ENCODE data around the gene DNAJB5.
"Not testable (repeated sequence)": the region's sequence is repeated elsewhere in the genome, so short reads cannot be mapped to it uniquely, and the experiment has no call there.

Gene DNAJB5
- 2.4 to 5.4 (median 2.7) reads per million in 4 experiments for total RNA-seq

DNA sequence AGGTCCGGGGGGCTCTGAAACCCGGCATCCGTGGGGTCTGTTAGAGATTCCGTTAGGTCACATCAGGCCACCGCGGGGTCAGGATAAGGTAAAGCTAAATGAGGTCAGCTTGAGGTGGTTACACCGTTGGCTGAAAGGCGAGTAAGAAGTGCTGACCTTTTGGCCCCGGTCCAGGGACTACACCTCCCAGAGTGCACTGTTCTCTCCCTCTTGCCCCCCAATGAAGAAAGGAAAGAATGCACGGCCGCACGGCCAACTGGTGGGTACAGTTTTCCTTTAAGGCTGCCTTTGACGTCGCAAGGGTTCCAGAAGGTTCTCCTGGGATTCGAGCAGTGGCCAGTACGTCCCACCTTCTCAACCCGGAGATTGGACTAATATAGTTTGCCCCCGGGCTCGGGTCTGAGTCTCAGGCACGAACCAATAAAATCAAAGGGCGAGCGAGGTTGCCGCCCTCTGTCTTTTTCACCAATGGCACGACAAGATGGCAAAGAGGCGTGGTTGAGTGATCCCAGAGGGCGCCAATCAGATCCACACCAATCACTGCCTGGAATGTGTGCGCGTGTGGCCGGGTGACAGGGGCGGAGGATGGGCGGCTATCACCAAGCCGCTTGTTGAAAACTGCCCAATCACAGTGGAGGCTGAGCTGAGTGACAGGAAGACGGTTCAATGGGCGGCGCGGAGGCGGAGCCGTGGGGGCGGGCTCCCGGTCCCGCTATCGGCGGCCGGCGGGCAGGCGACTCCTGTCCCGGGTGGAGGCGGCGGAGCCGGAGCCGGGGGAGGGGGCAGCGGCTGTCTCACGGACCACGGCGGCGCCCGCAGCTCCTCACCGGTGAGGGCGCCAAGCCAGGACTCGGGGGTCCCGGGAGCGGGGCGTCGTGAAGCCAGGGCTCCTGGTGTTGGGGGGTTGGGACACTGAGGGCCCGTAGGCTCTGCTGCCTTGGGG is at the start of gene DNAJB5:
Gene DNAJB5 (plus strand): TSS at position 743 of the 943 bp plus-strand sequence. CDS start 886 bp downstream, outside the sequence.
- peak; percentile 94 for DNase-seq

DNA sequence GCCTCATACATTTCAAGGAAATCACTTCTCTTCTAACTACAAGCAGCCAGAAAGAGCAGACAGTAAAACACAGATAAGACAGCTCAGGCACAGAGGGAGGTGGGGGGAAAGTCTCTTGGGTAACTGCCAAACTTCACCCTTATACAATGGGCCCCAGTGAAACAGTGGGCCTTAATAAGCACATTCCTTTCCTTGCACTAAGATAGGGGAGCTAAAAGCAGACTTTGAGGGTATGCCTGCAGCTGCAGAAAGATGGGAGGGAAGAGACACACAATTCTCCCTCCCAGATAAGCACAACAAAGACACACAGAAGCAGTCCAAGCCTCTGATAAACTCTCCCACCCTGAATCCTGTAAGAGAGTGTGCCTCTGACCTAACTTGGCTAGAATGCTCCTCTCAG is 49.6 kb upstream of the DNAJB5 start:
- DNase-seq = not testable (repeated sequence)

DNA sequence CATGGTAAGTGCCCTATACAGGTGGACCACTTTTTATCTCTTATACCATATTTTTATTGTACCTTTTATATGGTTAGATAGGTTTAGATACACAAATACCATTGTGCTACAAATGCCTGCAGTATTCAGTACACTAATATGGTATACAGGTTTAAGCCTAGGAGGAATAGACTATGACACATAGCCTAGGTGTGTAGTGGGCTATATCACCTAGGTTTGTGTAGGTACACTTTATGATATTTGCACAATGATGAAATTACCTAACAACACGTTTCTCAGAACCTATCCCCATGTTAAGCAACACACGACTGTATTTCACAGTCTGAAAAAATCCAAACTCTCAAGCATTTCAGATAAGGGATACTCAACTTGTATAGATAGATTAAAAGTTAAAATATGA is 41.1 kb upstream of the DNAJB5 start:
- no peak for DNase-seq

DNA sequence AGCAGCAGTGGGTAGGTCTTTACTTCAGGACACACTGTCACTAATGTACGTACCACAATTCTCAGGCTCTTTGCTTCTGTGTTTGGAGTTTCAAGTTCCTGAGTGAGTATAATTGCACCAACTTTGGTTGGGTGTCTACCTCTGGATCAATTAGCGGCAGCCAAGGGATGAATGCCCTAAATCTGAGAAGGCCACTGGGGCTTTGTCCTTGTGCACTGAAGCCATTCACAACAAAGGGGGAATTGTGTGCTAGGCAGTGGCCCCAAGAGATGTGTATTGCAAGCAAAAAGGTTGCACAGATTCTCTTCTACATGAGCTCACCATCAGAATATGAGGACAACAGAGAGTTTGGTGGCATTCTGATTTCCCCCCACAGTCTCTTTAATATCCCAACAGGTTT is 35.3 kb upstream of the DNAJB5 start:
- no peak for DNase-seq

DNA sequence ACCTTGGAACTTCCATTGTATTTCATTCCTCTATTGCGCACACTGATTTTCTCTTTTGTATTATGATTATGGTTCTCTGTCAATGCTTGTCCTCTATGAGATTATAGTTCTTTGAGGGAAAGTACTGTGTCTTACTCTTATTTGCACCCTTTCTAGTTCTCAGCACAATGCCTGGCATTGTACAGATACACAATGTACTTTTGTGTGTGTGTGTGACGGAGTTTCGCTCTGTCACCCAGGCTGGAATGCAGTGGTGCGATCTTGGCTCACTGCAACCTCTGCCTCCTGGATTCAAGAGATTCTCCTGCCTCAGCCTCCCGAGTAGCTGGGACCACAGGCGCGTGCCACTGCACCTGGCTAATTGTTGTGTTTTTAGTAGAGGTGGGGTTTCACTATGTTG is 33.5 kb upstream of the DNAJB5 start:
- DNase-seq = not testable (repeated sequence)

DNA sequence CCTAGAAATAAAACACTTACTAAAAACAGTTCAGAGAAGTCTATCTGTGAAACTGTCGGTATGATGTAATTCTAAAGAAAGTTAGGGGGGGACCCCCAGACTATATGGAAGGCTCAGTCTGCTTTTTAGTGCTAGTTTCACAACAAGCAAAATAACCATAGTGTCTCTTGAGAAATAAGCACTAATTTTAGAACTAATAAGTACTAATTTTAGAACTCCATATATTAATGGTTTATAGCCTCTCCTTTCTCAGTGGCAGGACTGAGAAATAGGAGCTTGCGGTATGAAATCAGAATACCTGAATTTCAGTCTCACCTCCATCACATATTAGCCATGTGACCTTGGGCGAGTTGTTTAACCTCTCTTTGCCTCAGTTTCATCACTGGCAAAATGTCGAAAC is 32.9 kb upstream of the DNAJB5 start:
- no peak for DNase-seq

DNA sequence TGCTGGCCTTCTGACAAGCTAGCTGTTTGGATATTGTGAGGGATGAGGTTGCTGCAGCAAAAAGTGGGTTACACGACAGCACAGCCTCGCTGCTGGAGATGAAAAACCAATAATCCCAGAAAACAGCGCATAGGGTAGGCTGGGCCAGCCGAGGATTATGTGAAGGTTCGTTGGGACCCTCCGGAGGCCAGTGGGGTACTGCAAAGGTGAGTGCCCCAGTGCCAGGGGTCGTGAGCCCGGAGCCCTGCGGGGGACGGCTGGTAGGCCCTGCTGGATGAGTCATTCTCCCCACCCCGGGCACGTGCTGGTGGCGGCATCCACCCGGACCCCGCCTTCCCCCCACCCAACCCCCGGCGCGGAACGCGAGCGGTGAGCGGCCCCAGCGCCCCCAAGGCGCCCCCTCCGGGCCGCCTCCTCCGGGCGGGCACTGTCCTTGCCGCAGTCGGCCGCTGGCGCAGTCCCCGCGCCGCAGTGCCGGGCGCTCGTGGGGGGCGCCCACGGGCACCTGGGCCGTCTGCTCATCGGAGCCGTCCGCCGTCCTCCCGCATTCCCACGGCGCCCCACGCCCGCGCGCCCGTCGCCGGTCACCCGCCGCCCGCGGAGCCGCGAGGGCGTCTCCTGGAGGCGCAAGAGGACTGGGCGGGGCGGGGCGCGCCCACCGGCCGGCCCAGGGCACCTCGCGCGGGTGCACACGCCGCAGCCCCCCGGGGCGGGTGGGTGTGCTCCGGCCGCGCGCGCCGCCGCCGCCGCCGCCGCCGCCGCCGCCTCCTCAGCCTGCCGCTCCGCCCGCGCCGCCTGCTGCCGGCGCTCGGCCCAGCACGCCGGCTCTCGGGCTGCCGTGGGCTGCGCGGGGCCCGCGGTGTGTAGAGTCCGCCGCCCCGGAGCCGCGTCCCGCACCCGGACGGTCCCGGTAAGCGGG is 31.8 kb upstream of the DNAJB5 start, which contains the start of gene PHF24:
Gene PHF24 (plus strand): TSS at position 794 of the 919 bp plus-strand sequence. CDS start 13,014 bp downstream, outside the sequence.
- DNase-seq = no peak

DNA sequence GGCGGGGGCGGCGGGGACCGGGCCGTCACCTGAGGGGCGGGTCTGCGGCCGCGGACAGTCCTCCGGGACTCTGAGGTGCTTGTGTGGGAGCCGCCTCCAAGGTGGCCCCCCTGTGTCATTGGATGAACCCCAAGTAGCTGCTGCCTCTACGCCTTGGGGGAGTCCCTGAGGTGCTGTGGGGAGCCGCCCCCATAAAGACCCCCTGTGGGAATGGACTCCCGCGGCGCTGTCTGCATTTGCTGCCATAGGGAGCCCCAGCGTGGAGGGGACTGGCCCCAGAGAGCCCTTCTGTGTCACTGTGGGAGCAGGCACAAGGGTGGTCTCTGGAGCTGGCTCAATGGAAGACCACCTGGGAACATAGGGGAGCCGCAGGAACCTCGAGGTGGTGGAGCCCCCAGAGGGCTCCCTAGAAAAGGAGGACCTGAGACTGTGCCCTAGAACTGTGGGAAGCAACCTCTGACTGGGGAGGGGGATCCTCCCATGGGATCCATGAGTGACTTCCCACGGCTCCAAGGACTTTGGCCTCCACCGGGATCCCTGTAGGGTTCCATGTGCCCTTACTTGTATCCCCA is 31.0 kb upstream of the DNAJB5 start:
- no peak for DNase-seq

DNA sequence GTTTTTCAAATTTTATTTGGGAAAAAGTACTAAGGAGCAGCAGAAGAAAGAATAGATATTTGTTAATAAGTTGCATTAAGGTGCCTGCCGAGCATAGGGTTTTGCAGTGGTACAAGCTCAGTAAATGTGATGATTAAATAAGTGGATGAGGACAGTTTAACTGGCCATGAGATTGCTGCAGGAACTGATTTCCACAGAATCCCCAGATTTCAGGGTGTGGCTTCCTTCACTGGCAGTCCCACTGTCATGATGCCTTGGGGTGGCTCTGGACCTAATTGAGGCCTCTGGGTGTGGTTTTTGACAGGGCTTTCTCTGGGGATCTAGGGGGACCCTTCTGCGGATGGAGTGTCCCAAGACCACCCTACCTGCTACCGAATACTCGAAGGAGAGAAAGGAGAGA is 30.1 kb upstream of the DNAJB5 start:
- no peak for DNase-seq

DNA sequence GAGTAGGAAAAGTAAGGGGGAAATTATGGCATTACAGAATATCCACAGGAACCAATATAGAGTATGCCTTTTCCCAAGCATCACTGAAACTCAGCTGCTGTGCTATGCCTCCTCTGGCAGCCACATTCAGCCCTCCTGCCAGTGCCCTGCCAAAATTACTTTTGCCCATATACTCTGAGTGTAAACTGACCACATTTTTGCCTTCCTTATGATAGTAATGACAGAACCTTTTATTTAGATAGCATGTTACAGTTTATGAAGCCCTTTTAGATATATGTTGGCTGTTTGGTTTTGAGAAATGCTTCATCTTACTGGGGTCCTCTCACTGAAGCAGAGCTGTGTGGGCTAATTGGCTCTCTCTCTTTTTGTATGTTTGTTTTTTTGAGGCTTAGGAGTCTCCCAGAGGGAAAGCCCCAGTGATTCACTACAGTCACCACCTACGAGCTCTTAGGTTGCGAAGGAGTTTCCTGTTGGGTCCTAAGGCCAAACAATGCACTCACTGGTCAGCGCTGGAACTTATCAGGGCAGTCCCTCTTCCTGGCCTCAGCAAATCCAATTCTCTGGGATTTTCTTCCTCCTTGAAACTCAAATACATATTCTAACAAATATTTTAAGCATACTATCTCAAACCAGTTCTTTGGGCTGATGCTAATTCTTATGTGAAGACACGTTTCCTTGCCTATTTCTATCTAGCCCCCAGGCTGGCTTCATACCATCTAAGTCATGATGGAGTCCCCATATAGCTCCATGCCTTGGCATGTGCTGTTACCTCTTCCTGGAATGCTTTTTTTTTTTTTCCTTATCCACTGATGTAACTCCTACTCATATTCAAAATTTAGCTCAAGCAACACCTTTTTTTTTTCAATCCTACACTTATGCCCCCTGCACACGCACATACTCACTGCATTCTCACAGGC is 27.7 kb upstream of the DNAJB5 start:
- DNase-seq = no peak

DNA sequence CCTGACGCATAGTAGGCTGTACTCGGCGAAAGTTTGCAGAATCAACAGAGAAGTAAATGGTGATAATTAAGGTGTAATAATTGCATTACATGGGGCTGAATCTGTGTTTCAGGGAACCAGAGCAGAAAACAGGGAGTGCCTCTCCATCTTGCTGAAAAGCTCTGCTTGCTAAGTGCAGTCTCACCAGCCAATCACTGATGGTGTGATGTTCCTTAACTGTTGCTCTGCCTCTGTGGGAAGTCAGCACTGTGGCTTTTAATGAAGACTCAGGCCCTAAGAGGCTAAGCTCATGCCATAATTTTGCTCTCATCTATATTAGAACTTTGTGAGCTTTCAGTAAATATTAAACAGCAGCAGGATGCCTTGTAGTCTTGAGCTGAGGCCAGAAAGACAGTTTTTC is 27.0 kb upstream of the DNAJB5 start:
- DNase-seq = no peak

DNA sequence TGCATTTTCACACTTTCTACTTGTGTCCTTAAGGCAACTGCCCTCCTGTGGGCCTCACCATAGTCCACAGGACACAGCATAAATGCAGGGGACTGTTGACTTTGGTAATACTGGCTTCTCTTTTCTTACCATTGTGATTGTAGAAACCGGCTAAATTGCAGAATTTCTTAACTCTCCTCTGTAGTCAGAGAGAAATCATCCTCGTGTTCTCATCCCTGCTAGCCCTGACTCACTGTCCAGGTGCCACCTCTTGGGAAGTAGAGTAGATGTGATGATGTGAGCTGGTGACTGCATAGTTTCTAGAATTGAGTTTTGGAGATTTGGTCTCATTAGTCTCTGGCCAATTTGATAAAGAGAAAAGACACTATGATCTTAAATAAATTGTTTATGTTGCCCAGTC is 26.0 kb upstream of the DNAJB5 start:
- no peak for DNase-seq

DNA sequence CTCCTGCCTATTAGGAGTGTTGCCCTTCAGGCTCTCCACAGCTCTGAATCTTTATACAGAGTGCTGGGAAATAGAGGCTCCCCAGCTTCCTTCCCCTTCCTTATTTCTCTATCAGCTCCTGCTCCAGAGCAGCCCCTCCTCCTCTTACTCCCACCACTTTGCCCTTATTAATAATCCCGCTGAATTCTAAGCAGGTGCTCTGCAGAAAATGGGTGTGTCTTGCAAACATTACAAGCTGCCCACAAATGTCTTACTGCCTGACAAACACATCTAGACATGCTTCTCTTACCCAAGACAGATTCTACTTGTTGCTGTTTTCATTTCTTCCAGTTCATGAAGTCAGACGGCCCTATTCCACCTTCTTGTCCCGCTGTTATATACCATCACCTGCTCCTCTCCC is 25.1 kb upstream of the DNAJB5 start:
- DNase-seq = no peak

DNA sequence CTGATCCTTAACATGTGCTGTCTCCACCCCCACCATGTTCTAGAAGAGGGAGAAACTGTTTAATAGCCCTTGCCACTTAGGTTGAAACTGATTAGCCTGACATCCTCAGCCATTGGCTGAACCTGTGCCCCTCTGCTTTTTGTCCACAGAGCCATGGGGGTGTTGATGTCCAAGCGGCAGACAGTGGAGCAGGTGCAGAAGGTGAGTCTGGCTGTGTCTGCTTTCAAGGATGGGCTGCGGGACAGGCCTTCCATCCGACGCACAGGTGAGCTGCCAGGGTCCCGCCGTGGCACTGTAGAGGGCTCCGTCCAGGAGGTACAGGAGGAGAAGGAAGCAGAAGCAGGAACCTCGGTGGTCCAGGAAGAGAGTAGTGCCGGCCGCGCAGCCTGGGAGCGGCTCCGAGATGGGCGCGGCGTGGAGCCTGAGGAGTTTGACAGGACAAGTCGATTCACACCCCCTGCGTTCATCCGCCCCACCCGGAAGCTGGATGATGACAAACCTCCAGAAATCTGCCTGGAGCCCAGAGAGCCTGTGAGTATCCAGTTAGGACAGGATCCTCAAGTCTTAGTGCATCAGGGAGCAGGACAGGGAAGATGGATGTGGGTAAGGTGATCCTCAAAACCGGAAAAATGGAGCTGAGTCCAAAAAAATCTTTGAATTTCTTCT is 18.3 kb upstream of the DNAJB5 start:
- no peak for DNase-seq

DNA sequence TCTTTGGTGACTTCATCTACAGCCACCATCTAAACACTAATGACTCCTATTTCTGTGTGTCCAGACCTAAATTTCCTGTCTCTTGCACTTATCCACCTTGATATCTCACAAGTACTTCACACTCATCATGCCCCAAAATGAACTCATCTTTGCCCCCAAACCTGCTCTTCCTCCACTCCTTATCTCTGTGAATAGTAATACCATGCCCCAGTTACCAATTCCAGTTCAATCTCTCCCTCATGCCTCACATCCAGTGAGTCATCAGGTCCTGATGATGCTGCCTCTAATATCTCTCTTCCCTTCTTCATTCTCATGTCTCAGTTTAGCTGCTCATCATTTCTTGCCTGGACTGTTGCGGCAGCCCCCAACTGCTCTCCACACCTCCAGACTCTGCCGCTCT is 14.9 kb upstream of the DNAJB5 start:
- DNase-seq = no peak

DNA sequence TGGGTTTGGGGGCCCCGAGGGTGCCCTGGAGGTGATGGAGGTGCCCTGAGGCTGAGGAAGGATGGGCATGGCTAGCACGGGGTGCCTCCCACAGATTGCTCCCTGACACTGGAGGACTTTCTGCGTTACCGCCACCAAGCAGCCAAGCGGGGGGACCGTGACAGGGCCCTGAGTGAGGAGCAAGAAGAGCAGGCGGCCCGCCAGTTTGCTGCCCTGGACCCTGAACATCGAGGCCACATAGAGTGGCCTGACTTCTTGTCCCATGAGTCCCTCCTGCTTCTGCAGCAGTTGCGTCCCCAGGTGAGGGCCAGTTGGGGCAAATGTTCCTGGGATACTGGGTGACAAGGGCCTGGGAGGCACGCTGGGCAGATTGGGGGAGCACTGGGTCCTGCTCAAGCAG is 13.1 kb upstream of the DNAJB5 start:
- no peak for DNase-seq

DNA sequence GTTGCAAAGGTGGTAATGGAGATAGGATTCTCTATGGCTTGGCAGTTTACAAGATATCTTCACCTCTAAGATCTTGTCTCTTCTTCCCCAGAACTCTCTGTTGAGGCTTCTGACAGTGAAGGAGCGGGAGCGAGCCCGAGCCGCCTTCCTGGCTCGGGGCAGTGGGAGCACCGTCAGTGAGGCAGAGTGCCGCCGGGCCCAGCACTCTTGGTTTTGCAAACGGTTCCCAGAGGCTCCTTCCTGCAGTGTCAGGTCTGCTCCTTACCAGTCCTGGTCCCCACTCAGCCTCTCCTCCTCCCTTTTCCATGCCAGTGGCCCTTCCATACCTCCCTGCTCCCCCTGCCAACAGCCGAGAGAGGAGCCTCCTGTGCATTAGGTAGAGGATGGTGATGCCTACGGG is 12.6 kb upstream of the DNAJB5 start:
- no peak for DNase-seq

DNA sequence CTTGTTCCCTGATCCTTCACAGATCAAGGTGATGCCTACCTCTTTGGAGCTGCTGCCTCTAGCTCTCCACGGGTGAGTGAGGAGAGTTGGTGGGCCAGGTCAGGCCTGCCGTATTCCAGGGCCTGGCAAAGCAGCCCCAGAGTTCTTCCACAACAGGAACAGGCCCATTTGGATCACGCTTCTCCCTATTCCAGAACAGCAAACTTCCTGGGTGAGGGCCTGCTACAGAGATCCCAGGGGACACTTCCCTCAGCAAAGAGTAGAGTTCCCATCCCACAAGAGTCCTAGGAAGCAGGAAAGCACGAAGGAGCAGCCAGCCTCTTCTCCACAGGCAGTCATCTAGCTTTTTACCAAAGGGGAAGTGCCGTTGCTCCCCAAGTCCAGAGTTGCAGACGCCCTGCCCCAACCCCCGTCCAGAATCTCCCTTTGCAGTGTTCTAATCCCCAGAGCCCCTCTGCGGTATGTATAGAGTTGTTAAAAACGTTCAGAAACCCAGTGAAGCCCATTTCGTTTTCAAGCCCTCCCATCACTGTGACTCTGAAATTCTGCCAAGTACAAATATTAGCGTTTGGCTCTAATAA is 9.3 kb upstream of the DNAJB5 start:
- no peak for DNase-seq

DNA sequence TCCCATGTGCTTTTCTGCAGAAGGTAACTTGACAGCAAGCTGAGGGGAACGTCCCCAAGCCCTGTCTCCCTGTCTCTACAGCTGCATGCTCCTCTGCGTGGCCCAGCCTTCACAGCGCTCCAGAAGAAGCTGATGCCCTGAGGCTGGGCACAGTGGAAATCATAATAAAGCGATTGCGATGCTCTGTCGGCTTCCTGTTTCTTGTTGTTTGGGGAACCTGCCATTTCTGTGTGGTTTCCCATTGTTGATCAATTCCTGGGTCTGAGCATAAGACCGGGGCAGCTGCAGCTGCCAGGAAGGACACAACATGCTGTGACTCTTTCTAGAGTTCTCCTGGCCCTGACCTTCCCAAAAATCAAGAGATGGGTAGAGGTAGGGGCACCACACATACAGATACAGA is 7.2 kb upstream of the DNAJB5 start:
- no peak for DNase-seq

DNA sequence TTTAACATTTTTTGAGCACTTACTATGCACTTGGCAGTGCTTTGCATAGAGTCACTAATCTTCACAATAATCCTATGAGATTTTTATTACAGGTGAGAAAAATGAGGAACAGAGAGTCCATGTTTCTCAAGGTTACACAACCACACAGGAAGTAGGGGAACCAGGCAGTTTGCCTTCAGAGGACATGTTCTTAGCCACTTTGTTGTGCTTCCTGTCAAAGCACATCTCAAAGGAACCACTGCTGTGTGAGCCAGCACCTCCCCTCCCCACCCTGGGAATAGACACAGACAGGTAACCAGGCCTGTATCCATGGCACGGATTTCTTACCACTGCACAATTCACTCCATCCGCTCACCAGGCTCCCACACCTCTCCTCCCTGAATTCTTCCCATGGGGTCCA is 6.3 kb upstream of the DNAJB5 start:
- DNase-seq = no peak

DNA sequence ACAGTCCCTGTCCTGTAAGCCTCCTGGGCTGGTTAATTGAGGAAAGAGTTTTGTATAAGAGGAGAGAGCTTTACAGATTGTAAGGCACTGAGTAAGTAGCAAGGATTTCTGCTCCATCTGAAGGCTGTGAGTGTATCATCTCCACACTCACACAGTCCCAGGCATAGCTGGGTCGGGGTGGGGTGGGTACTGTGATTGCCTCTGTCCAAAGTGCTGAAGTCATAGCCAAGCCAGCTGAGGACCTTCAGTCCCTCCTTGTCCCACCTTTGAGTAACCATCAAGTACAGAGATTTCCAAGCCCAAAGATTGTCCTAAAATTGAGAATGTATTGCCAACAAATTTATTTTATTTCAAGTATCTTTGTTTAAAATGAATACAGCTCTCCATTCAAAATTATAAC is 5.5 kb upstream of the DNAJB5 start:
- no peak for DNase-seq
